ENCODE results near the gene ATP2B3. TPM values are rescaled to one million over a fixed set of nuclear protein-coding genes. Genes with fewer than 3 reads are reported as not detected.

The ATP2B3 gene
- total RNA-seq, 2 donors from 2014 or later = not detected

DNA sequence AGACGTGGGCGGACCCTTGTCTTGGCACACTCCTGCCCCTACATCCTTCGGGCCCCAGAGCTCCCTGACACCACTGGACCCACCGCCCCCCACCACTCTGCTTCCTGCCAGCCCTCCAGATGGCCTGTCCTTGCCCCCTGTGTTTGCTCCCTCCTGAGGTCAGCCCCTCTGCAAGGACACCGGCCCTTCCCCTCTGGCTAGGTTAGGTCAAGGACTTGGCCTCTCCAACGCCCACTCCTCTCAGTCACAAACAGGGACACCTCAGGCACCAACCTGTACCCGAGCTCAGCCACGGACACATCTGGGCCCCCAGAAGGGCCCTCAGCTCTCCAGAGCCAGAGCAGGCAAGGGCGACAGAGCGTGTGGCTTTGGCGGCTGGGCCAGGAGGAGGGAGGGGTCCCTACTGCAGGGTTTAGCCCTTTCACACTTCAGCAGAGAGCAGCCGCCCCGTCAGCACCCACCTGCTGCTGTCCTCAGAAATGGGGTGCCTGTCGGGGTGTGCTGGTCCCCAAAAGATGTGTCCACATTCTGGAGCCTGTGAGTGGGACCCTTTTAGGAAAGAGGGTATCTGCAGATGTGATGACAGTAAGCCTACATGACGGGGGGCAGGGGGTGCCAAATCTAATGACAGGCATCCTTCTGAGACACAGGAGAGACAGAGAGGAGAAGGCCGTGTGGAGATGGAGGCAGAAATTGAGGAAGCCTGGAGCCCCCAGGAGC lies 106.0 kb downstream of the ATP2B3 start:
- Mint-ChIP-seq H3K27ac (no peak overlapping the region), H3K9me3 (no peaks in the 10 kb centered on the region), H3K36me3 (no peaks in the 10 kb centered on the region)
- ATAC-seq (no peak), DNase-seq (ENCODE audit: low spot score in 2 of 2) (no peak)

DNA sequence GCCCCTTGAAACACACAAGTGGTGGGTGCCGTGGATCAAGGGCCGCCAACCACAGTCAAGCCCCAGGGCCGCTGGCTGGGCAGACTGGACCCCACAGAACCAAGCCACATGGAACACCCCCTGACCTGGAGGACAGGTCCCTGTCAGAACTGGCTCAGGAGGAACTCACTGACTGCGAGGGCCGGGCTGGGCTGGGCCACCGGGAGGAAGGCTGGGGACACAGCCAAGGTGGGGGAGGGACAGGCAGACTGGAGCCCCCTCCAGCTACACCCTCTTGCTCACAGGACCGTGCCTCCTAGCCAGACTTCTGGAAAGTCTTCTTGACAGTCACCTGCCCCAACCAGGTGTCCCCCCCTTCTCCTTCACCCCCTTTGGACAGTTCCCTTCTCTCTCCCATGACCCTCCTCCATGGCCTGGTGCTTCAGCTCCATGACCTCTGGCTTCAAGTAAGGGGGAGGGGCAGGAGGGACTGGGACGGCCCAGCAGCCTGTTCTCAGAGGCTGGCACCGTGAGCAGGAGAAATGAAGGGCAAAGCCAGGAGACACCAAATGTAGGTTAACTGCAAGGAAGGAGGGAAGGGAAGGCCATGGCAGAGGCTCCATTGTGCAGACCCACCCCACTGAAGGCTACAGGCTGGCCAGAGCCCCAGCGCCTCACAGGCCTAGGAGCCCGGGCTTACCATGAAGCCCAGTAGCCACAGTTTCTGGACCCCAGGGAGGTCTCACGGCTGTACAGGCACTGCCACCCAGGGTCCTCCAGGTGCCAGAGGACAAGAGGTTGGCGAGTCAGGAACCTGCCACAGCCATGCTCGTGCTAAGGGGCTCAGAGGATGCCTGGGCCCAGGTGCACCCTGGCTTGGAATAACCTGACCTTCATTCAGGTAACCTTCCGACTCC lies 107.0 kb downstream of the ATP2B3 start:
- DNase-seq (ENCODE audit: low spot score in 2 of 2) = no peak
- H3K9me3 Mint-ChIP-seq = no peaks in the 10 kb centered on the region

DNA sequence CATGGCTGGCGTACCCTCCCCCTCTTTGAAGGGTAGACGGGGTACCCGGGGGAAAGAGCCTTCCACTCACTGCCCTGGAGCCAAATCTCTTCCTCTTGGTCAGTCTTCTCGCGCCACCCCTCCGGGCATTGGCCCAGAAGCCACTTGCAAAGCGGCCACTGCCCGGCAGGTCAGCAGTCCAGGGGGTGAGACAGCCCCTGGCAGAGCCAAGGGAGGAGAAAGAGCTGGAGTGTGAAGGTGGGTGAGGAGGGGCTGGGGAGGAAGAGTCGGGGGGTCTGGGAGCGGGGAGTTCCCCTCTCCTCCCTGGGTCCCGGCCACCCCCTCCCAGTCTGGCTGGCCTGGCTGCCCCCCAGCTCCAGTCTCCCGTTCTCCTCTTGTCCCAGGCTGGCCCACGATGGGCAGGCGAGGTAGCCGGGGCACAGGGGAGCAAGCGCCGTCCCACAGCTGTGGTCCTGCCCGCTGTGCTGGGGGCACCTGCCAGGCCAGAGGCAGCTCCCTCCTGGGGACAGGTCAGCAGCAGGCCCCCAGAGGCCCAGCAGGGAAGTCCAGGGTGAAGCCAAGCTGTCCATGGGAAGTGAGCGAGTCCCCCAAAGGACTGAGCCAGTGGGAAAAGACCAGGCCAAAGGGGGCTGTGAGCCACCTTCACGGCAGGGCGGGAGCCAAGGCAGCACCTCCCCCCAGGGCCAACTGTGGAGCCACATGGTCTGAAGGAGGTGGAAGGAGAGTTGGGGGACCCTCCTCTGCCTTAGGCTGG lies 108.0 kb downstream of the ATP2B3 start:
- Mint-ChIP-seq H3K9me3 (no peaks in the 10 kb centered on the region), H3K36me3 (no peaks in the 10 kb centered on the region), H3K27ac (no peak overlapping the region)
- no peak for DNase-seq (ENCODE audit: low spot score in 2 of 2)
- no peak for ATAC-seq

More for the DNA sequence above, 107.0 kb downstream of the ATP2B3 start:
- H3K27ac Mint-ChIP-seq = no peak overlapping the region
- no peaks in the 10 kb centered on the region for H3K36me3 Mint-ChIP-seq
- ATAC-seq = no peak

DNA sequence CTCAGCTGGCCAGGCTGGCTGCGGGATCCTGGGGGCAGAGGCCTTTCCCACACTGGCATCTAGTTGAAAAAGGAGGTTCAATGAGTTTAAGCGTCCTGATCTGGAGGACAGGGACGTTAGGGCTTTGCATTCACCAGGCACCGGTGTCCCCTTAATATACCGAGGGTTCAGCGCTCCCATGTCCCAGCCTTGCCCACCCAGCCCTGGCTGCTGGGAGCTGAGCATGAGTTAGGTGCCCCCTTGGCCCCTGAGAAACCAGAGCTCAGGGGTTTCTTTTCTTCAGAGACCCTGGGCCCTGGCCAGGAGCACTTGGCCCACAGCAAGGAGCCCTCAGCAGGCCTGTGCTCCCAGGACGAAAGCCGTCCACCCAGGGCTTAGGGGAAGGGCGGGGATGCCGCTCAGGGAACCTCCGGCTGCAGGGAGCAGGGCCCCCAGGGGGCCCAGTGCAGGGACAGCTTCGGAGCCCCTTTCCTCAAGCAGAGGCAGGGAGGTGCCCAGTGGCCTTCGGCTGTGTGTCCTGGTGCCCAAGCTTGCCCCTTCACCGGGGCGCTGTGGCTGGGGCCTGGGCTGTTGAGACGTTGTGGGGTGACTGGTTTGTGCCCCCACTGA lies 108.7 kb downstream of the ATP2B3 start:
- Mint-ChIP-seq H3K27ac (no peak overlapping the region), H3K36me3 (no peaks in the 10 kb centered on the region), H3K9me3 (no peaks in the 10 kb centered on the region)
- no peak for DNase-seq (ENCODE audit: low spot score in 2 of 2)
- ATAC-seq = no peak

DNA sequence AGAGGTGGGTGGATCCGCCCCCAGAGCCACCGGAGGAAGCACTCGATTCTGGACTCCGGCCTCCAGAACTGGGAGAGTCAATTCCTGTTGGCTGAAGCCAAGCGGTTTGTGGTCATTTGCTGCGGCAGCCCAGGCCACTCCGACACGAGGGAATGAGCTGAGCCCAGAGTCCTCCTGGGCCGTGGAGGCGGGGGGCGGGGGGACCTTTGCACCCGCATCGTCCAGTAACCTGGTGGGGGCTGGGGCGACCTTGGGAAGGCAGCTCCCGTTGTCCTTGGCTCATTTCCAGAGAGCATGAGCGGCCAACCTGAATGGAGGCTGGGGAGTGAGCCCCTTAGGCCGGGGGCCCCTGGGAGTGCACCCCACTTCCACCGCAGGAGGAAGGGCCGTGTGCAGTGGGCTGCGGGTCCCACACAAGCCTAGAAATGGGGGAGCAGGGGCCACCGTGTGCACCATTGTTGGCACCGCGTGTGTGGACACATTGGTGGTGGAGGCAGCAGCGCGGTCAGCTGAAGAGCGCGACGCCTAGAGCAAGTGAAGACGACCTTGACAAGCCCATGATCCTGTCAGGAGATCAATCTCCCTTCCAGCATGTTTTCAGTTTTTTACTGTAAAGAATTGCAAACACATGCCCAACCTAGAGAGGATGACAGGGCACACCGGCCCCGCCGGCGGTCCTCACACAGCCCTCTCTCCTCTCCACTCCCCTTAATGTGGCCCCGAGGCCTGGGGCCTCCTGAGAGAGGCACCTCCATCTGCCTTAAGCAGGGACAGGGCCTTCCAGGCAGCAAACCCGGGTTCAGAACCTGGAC lies 109.6 kb downstream of the ATP2B3 start:
- no peaks in the 10 kb centered on the region for H3K9me3 Mint-ChIP-seq
- no peak for DNase-seq (ENCODE audit: low spot score in 2 of 2)
- no peaks in the 10 kb centered on the region for H3K36me3 Mint-ChIP-seq
- ATAC-seq = no peak
- no peak overlapping the region for H3K27ac Mint-ChIP-seq

DNA sequence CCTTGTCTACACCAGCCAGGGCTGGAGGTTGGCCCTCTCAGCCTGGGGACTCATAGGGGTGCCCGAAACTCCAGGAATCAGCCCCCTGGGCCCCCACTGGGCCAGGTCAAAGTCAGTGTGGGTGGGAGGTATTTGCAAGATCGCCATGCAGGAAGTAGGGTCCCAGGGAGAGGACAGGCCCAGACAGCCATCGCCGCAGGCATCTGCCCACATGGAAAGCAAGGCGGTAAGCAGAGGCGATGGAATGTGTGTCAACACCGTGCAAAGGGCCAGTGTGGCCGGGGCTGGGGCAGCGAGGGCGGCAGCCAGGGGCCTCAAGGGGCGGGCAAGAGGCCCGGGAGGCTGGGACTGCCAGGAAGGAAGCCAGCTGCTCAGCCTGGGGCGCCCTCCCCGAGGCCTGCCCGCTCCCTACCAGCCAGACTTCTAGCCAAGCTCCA lies 110.3 kb downstream of the ATP2B3 start:
- ATAC-seq (no peak), DNase-seq (ENCODE audit: low spot score in 2 of 2) (no peak)
- Mint-ChIP-seq H3K27ac (no peak overlapping the region), H3K36me3 (no peaks in the 10 kb centered on the region), H3K9me3 (no peaks in the 10 kb centered on the region)

DNA sequence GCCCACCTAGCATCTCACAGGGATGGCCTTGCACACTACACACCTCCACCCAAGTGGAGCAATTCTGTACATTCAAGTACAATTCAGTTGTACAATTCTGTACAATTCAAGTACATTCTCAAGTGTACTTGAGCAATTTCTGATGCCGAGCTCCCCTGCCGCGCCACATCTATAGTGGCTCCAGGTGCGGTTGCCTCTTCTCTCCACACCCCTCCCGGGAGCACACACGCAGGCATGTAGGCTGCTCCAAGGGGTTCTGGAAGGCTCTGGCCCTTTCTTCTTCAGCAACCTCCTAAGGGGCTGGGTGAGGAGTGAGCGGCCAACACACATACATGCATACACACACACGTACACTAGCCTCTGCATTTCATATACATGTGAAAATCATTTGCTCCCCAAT lies 110.7 kb downstream of the ATP2B3 start:
- DNase-seq (ENCODE audit: low spot score in 2 of 2) (no peak), ATAC-seq (no peak)
- Mint-ChIP-seq H3K9me3 (no peaks in the 10 kb centered on the region), H3K27ac (no peak overlapping the region), H3K36me3 (no peaks in the 10 kb centered on the region)

DNA sequence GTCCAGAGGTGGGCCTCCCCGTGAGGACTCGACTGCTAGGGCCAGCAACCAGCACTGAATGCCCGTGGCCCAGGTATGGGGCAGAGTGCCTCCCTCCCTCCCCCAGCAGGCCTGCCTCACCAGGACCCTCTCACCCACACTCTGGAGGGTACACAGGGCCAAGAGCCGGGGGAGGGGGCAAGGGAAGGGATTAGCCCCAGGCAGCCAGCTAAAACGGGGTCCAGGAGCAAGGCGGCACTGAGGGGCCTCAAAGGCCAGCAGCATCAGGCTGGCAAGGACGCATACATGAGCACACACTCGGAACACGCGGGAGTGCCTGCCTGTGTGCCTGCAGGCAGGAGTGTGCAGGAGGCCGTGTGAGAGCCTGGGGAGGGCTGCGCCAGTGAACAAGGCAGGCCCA lies 111.2 kb downstream of the ATP2B3 start:
- ATAC-seq (no peak), DNase-seq (ENCODE audit: low spot score in 2 of 2) (no peak)
- H3K27ac Mint-ChIP-seq = no peak overlapping the region
- H3K36me3 Mint-ChIP-seq = no peaks in the 10 kb centered on the region
- H3K9me3 Mint-ChIP-seq = no peaks in the 10 kb centered on the region

DNA sequence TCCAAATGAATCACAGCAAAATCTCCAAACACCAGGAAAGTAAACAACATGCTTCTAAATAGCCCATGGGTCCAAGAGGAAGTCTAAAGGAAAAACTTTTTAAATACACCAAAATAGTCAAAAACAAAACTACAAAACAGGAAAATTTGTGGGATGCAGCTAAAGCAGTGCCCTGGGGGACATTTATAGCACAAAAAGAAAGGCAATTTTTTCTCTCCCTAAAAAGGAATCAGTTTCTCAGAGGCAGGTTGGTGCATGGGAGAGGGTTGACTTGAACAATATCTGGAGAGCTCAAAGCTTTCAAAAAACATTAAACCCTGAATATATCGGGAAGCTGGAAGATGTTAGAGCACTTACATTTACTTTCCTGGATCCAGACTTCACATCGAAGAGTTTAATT lies 113.9 kb downstream of the ATP2B3 start:
- H3K36me3 Mint-ChIP-seq = no peaks in the 10 kb centered on the region
- no peaks in the 10 kb centered on the region for H3K9me3 Mint-ChIP-seq
- no peak overlapping the region for H3K27ac Mint-ChIP-seq
- ATAC-seq (no peak), DNase-seq (ENCODE audit: low spot score in 2 of 2) (no peak)

DNA sequence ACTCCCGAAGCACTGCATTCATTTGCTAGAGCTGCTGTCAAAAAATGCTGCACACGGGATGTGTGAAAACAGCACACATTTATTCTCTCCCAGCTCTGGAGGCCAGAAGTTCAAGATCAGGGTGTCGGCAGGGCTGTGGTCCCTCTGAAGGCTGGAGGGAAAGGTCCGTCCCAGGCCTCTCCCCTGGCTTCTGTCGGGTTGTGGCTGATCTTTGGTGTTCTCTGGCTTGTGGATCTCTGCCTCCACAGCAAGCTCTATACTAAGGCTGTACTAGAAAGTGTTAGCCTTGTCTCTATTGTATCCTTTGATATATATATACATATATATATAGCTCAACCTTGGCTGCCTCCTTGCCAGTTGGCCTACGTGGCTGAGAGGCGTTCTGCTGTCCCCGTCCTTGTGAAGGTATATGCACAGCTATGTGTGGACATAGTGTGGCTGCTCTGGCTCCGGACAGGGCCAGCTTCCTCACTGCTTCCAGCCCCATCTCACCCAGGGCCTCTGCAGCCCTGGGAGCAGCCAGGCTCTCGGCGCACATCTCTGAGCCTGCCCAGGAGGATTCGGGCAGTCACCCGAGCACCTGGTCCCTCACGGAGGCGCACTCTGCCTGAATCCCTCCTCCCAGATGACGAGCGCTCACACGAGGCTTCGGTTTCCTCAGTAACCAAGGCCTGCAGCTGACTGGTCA lies 114.6 kb downstream of the ATP2B3 start:
- ATAC-seq = no peak
- Mint-ChIP-seq H3K36me3 (no peaks in the 10 kb centered on the region), H3K27ac (no peak overlapping the region), H3K9me3 (no peaks in the 10 kb centered on the region)
- no peak for DNase-seq (ENCODE audit: low spot score in 2 of 2)

Other genes with a start within 250 kb of the ATP2B3 start
- not detected for gene PNMA6F, start 195.9 kb upstream of the ATP2B3 start, total RNA-seq
- gene ZNF275, start 183.5 kb upstream of the ATP2B3 start, total RNA-seq = 10 to 100 TPM in 1 of 2 donors, 1 to 10 TPM in 1; 8.8 to 24.1 TPM
- not detected for gene PNMA6E, start 116.3 kb upstream of the ATP2B3 start, total RNA-seq
- 1 to 10 TPM in 1 of 2 donors, under 1 TPM in 1; 0.89 to 2.0 TPM for gene ZFP92, start 106.2 kb upstream of the ATP2B3 start, total RNA-seq
- 1 to 10 TPM; 1.0 to 1.6 TPM for gene TREX2, start 71.6 kb upstream of the ATP2B3 start, total RNA-seq
- gene HAUS7, start 47.1 kb upstream of the ATP2B3 start, total RNA-seq = 10 to 100 TPM; 35.4 to 65.5 TPM
- not detected for gene BGN, start 22.7 kb upstream of the ATP2B3 start, total RNA-seq
- gene CCNQ, start 81.5 kb downstream of the ATP2B3 start, total RNA-seq = 10 to 100 TPM; 13.0 to 14.0 TPM
- under 1 TPM in 1 of 2 donors, not detected in 1; 0.91 TPM for gene DUSP9, start 129.6 kb downstream of the ATP2B3 start, total RNA-seq
- 1 to 10 TPM; 1.0 to 2.9 TPM for gene PNCK, start 156.2 kb downstream of the ATP2B3 start, total RNA-seq
- 1 to 10 TPM in 1 of 2 donors, under 1 TPM in 1; 0.16 to 2.2 TPM for gene SLC6A8, start 170.3 kb downstream of the ATP2B3 start, total RNA-seq
- gene BCAP31, start 206.7 kb downstream of the ATP2B3 start, total RNA-seq = 10 to 100 TPM; 67.4 to 92.7 TPM
- 1 to 10 TPM; 5.6 to 6.7 TPM for gene ABCD1, start 207.2 kb downstream of the ATP2B3 start, total RNA-seq
- 1 to 10 TPM; 1.5 to 3.2 TPM for gene PLXNB3, start 246.6 kb downstream of the ATP2B3 start, total RNA-seq

Measured in activated naive CD4-positive, alpha-beta T cell treated with anti-CD3 and anti-CD28 coated beads, Interleukin-2, amount 50 U/mL, for 72 hours (primary cell).